K562 treated with DMSO at 1 percent for 12 hours (cell line): ENCODE results near the gene ATPAF2. TPM values are rescaled to one million over a fixed set of nuclear protein-coding genes. Genes with fewer than 3 reads are reported as not detected.

ENCODE experiments used
- total RNA-seq: library from RNA; unstranded; fragments of 300-600 nt; gene quantifications from 2 replicates; pipeline ENCODE4 v1.2.3, GENCODE V29; 2022; ENCODE audit not compliant: insufficient read depth

The ATPAF2 gene
- total RNA-seq = 20.3 and 21.3 TPM in 2 replicates

GRCh38 chr17:18038861-18039534 is at the start of gene ATPAF2, which contains the start of gene GID4:
ATPAF2 (minus strand) TSS chr17:18039168; CDS start chr17:18039013, 155 bp downstream.
GID4 (plus strand) TSS chr17:18039408; CDS start chr17:18039465, 57 bp downstream.

GRCh38 chr17:18087610-18088491 is 48.9 kb upstream of the ATPAF2 start, which contains the start of gene DRG2:
DRG2 (plus strand) TSS chr17:18087948; CDS start chr17:18088024, 76 bp downstream.

GRCh38 chr17:17972126-17972951 is 66.6 kb downstream of the ATPAF2 start, which contains the start of the genes DRC3 and TOM1L2:
DRC3 (plus strand) TSS chr17:17972862; CDS start chr17:17977599, 4,737 bp downstream.
TOM1L2 (minus strand) TSS chr17:17972400; CDS start chr17:17972313, 87 bp downstream.

Other genes with a start within 250 kb of the ATPAF2 start
- 81.7 and 134 TPM in 2 replicates for gene SREBF1, start 202.2 kb downstream of the ATPAF2 start, total RNA-seq
- 5.3 and 14.8 TPM in 2 replicates for gene TOM1L2, start 66.8 kb downstream of the ATPAF2 start, total RNA-seq
- gene DRC3, start 66.3 kb downstream of the ATPAF2 start, total RNA-seq = 0.45 and 0.74 TPM in 2 replicates
- gene GID4, start 240 bp upstream of the ATPAF2 start, total RNA-seq = 3.9 and 6.4 TPM in 2 replicates
- gene DRG2, start 48.8 kb upstream of the ATPAF2 start, total RNA-seq = 23.6 and 28.6 TPM in 2 replicates
- gene MYO15A, start 69.6 kb upstream of the ATPAF2 start, total RNA-seq = not detected in 2 replicates
- gene ALKBH5, start 144.7 kb upstream of the ATPAF2 start, total RNA-seq = 34.7 and 60.3 TPM in 2 replicates
- 13.5 and 22.7 TPM in 2 replicates for gene LLGL1, start 186.5 kb upstream of the ATPAF2 start, total RNA-seq
- gene FLII, start 219.6 kb upstream of the ATPAF2 start, total RNA-seq = 117 and 120 TPM in 2 replicates
- 9.7 and 10.3 TPM in 2 replicates for gene MIEF2, start 221.5 kb upstream of the ATPAF2 start, total RNA-seq